ENCODE results near the gene LPA.
"Not testable (repeated sequence)": the region's sequence is repeated elsewhere in the genome, so short reads cannot be mapped to it uniquely, and the experiment has no call there.

The LPA gene

GRCh38 chr6:160661216-160661615 is 2.9 kb downstream of the LPA start:
- Histone ChIP-seq H3K9ac (ENCODE audit: low read length) (no peak overlapping the region), H3K27me3 (ENCODE audit: control insufficient read depth, insufficient read depth, low read length) (no peaks in the 10 kb centered on the region), H3K27ac (ENCODE audit: low read depth, low read length) (no peak overlapping the region), H3K36me3 (ENCODE audit: control insufficient read depth, insufficient read depth, low read length) (no peaks in the 10 kb centered on the region), H3K4me1 (ENCODE audit: control insufficient read depth, insufficient read depth, low read length) (no peaks in the 10 kb centered on the region), H3K4me3 (ENCODE audit: low read depth, low read length) (no peak overlapping the region), H3K9me3 (ENCODE audit: control insufficient read depth, insufficient read depth, low read depth, low read length) (peaks cover 16% of the 10 kb centered on the region; the same call in 1 of the 2 replicates)

- peaks cover 18% of the 10 kb centered on the region; the same call in 1 of the 2 replicates for H3K9me3 ChIP-seq (ENCODE audit: control insufficient read depth, insufficient read depth, low read depth, low read length)
- no peaks in the 10 kb centered on the region for H3K4me1 ChIP-seq (ENCODE audit: control insufficient read depth, insufficient read depth, low read length)
- H3K27me3 ChIP-seq (ENCODE audit: control insufficient read depth, insufficient read depth, low read length), result no peaks in the 10 kb centered on the region
- H3K27ac ChIP-seq (ENCODE audit: low read depth, low read length), result no peak overlapping the region
- H3K9ac ChIP-seq (ENCODE audit: low read length), result no peak overlapping the region
- H3K36me3 ChIP-seq (ENCODE audit: control insufficient read depth, insufficient read depth, low read length), result no peaks in the 10 kb centered on the region
- no peak overlapping the region for H3K4me3 ChIP-seq (ENCODE audit: low read depth, low read length)
Observed at GRCh38 chr6:160659562-160659961, 4.5 kb downstream of the LPA start.

- Histone ChIP-seq H3K9ac (ENCODE audit: low read length) (no peak overlapping the region), H3K4me1 (ENCODE audit: control insufficient read depth, insufficient read depth, low read length) (no peaks in the 10 kb centered on the region), H3K27ac (ENCODE audit: low read depth, low read length) (no peak overlapping the region), H3K9me3 (ENCODE audit: control insufficient read depth, insufficient read depth, low read depth, low read length) (peaks cover 3% of the 10 kb centered on the region; the same call in 1 of the 2 replicates), H3K36me3 (ENCODE audit: control insufficient read depth, insufficient read depth, low read length) (no peaks in the 10 kb centered on the region), H3K27me3 (ENCODE audit: control insufficient read depth, insufficient read depth, low read length) (no peaks in the 10 kb centered on the region; the same call in 1 of the 2 replicates), H3K4me3 (ENCODE audit: low read depth, low read length) (no peak overlapping the region)
Observed at GRCh38 chr6:160634706-160635105, 29.4 kb downstream of the LPA start.

- H3K9ac ChIP-seq (ENCODE audit: low read length), result no peak overlapping the region
- no peak overlapping the region for H3K27ac ChIP-seq (ENCODE audit: low read depth, low read length)
- peaks cover 17% of the 10 kb centered on the region; the same call in 1 of the 2 replicates for H3K9me3 ChIP-seq (ENCODE audit: control insufficient read depth, insufficient read depth, low read depth, low read length)
- no peak overlapping the region for H3K4me3 ChIP-seq (ENCODE audit: low read depth, low read length)
- no peaks in the 10 kb centered on the region for H3K36me3 ChIP-seq (ENCODE audit: control insufficient read depth, insufficient read depth, low read length)
- peaks cover 19% of the 10 kb centered on the region; the same call in 1 of the 2 replicates for H3K27me3 ChIP-seq (ENCODE audit: control insufficient read depth, insufficient read depth, low read length)
- H3K4me1 ChIP-seq (ENCODE audit: control insufficient read depth, insufficient read depth, low read length), result no peaks in the 10 kb centered on the region
Observed at GRCh38 chr6:160595838-160596832, 67.9 kb downstream of the LPA start.

GRCh38 chr6:160595297-160595696 is 68.8 kb downstream of the LPA start:
- not testable (repeated sequence) for H3K36me3 ChIP-seq (ENCODE audit: control insufficient read depth, insufficient read depth, low read length); H3K4me3 ChIP-seq (ENCODE audit: low read depth, low read length); H3K27ac ChIP-seq (ENCODE audit: low read depth, low read length); H3K4me1 ChIP-seq (ENCODE audit: control insufficient read depth, insufficient read depth, low read length); H3K9ac ChIP-seq (ENCODE audit: low read length)
- peaks cover 17% of the 10 kb centered on the region; the same call in 1 of the 2 replicates for H3K9me3 ChIP-seq (ENCODE audit: control insufficient read depth, insufficient read depth, low read depth, low read length)
- peaks cover 20% of the 10 kb centered on the region; the same call in 1 of the 2 replicates for H3K27me3 ChIP-seq (ENCODE audit: control insufficient read depth, insufficient read depth, low read length)

- no peak overlapping the region for H3K27ac ChIP-seq (ENCODE audit: low read depth, low read length)
- H3K4me3 ChIP-seq (ENCODE audit: low read depth, low read length), result no peak overlapping the region
- H3K36me3 ChIP-seq (ENCODE audit: control insufficient read depth, insufficient read depth, low read length), result no peaks in the 10 kb centered on the region
- no peaks in the 10 kb centered on the region for H3K4me1 ChIP-seq (ENCODE audit: control insufficient read depth, insufficient read depth, low read length)
- peaks cover 8% of the 10 kb centered on the region; the same call in 1 of the 2 replicates for H3K9me3 ChIP-seq (ENCODE audit: control insufficient read depth, insufficient read depth, low read depth, low read length)
- H3K9ac ChIP-seq (ENCODE audit: low read length), result no peak overlapping the region
- peaks cover 21% of the 10 kb centered on the region; the same call in 1 of the 2 replicates for H3K27me3 ChIP-seq (ENCODE audit: control insufficient read depth, insufficient read depth, low read length)
Observed at GRCh38 chr6:160586374-160586773, 77.7 kb downstream of the LPA start.

GRCh38 chr6:160583794-160584193 is 80.3 kb downstream of the LPA start:
- Histone ChIP-seq H3K27me3 (ENCODE audit: control insufficient read depth, insufficient read depth, low read length) (peaks cover 9% of the 10 kb centered on the region; the same call in 1 of the 2 replicates), H3K36me3 (ENCODE audit: control insufficient read depth, insufficient read depth, low read length) (no peaks in the 10 kb centered on the region), H3K27ac (ENCODE audit: low read depth, low read length) (no peak overlapping the region), H3K9ac (ENCODE audit: low read length) (no peak overlapping the region), H3K4me3 (ENCODE audit: low read depth, low read length) (no peak overlapping the region), H3K4me1 (ENCODE audit: control insufficient read depth, insufficient read depth, low read length) (no peaks in the 10 kb centered on the region), H3K9me3 (ENCODE audit: control insufficient read depth, insufficient read depth, low read depth, low read length) (peaks cover 5% of the 10 kb centered on the region; the same call in 1 of the 2 replicates)

GRCh38 chr6:160581406-160581805 is 82.7 kb downstream of the LPA start:
- no peak overlapping the region for H3K27ac ChIP-seq (ENCODE audit: low read depth, low read length)
- no peaks in the 10 kb centered on the region for H3K4me1 ChIP-seq (ENCODE audit: control insufficient read depth, insufficient read depth, low read length)
- no peak overlapping the region for H3K9ac ChIP-seq (ENCODE audit: low read length)
- no peaks in the 10 kb centered on the region for H3K36me3 ChIP-seq (ENCODE audit: control insufficient read depth, insufficient read depth, low read length)
- no peak overlapping the region for H3K4me3 ChIP-seq (ENCODE audit: low read depth, low read length)
- H3K27me3 ChIP-seq (ENCODE audit: control insufficient read depth, insufficient read depth, low read length), result peaks cover 8% of the 10 kb centered on the region; the same call in 1 of the 2 replicates
- H3K9me3 ChIP-seq (ENCODE audit: control insufficient read depth, insufficient read depth, low read depth, low read length), result peaks cover 5% of the 10 kb centered on the region; the same call in 1 of the 2 replicates

GRCh38 chr6:160578515-160578914 is 85.6 kb downstream of the LPA start:
- H3K9me3 ChIP-seq (ENCODE audit: control insufficient read depth, insufficient read depth, low read depth, low read length), result peaks cover 13% of the 10 kb centered on the region; the same call in 1 of the 2 replicates
- H3K9ac ChIP-seq (ENCODE audit: low read length); H3K27me3 ChIP-seq (ENCODE audit: control insufficient read depth, insufficient read depth, low read length); H3K4me3 ChIP-seq (ENCODE audit: low read depth, low read length); H3K4me1 ChIP-seq (ENCODE audit: control insufficient read depth, insufficient read depth, low read length); H3K27ac ChIP-seq (ENCODE audit: low read depth, low read length); H3K36me3 ChIP-seq (ENCODE audit: control insufficient read depth, insufficient read depth, low read length): not testable (repeated sequence)

- Histone ChIP-seq H3K27ac (ENCODE audit: low read depth, low read length) (no peak overlapping the region), H3K9me3 (ENCODE audit: control insufficient read depth, insufficient read depth, low read depth, low read length) (peaks cover 14% of the 10 kb centered on the region; the same call in 1 of the 2 replicates), H3K9ac (ENCODE audit: low read length) (no peak overlapping the region)
Observed at GRCh38 chr6:160573943-160574342, 90.1 kb downstream of the LPA start.

GRCh38 chr6:160571201-160571600 is 92.9 kb downstream of the LPA start:
- not testable (repeated sequence) for H3K36me3 ChIP-seq (ENCODE audit: control insufficient read depth, insufficient read depth, low read length); H3K27ac ChIP-seq (ENCODE audit: low read depth, low read length); H3K9ac ChIP-seq (ENCODE audit: low read length); H3K4me1 ChIP-seq (ENCODE audit: control insufficient read depth, insufficient read depth, low read length); H3K4me3 ChIP-seq (ENCODE audit: low read depth, low read length); H3K27me3 ChIP-seq (ENCODE audit: control insufficient read depth, insufficient read depth, low read length)
- H3K9me3 ChIP-seq (ENCODE audit: control insufficient read depth, insufficient read depth, low read depth, low read length), result peaks cover 14% of the 10 kb centered on the region; the same call in 1 of the 2 replicates

More at GRCh38 chr6:160573943-160574342, 90.1 kb downstream of the LPA start:
- Histone ChIP-seq H3K4me3 (ENCODE audit: low read depth, low read length) (no peak overlapping the region), H3K36me3 (ENCODE audit: control insufficient read depth, insufficient read depth, low read length) (no peaks in the 10 kb centered on the region), H3K4me1 (ENCODE audit: control insufficient read depth, insufficient read depth, low read length) (no peaks in the 10 kb centered on the region), H3K27me3 (ENCODE audit: control insufficient read depth, insufficient read depth, low read length) (no peaks in the 10 kb centered on the region)
